RPMI7951 (cell line): ENCODE measurements around the gene FOXD4L4. TPM values are rescaled to one million over a fixed set of nuclear protein-coding genes. Genes with fewer than 3 reads are reported as not detected.
"Not testable (repeated sequence)": the region's sequence is repeated elsewhere in the genome, so short reads cannot be mapped to it uniquely, and the experiment has no call there.

ENCODE experiments used
- DNase-seq: peaks from one replicate; pipeline ENCODE4 v3.0.0-alpha.2; 2012; ENCODE audit warnings: low read depth
- total RNA-seq: library from RNA; depleted of rRNA; stranded (reverse); fragments of >200 nt; shearing (Covaris generic); gene quantifications from 2 replicates; pipeline ENCODE4 v1.2.3, GENCODE V29; 2014; rRNA removed

Gene FOXD4L4
- total RNA-seq: 0.20 TPM in 1 of 2 replicates, not detected in the other

GRCh38 chr9:65737096-65737564 is at the start of gene FOXD4L4:
Gene FOXD4L4 (plus strand): TSS chr9:65737146. CDS start chr9:65737146, 0 bp downstream.
- DNase-seq: not testable (repeated sequence)

GRCh38 chr9:65703550-65703949 is 33.4 kb upstream of the FOXD4L4 start:
- not testable (repeated sequence) for DNase-seq

GRCh38 chr9:65714445-65714844 is 22.5 kb upstream of the FOXD4L4 start:
- not testable (repeated sequence) for DNase-seq

GRCh38 chr9:65738133-65738532 is 1.2 kb downstream of the FOXD4L4 start:
- not testable (repeated sequence) for DNase-seq

Other genes with a start within 250 kb of the FOXD4L4 start
- 32.4 and 35.8 TPM in 2 replicates for gene ZNG1E, start 61.2 kb upstream of the FOXD4L4 start, total RNA-seq